ENCODE measurements around the gene RABGAP1L. TPM values are rescaled to one million over a fixed set of nuclear protein-coding genes. Genes with fewer than 3 reads are reported as not detected.
"Not testable (repeated sequence)": the region's sequence is repeated elsewhere in the genome, so short reads cannot be mapped to it uniquely, and the experiment has no call there.

RABGAP1L gene
- total RNA-seq, 1 donor from 2014 or later = 114 TPM

DNA sequence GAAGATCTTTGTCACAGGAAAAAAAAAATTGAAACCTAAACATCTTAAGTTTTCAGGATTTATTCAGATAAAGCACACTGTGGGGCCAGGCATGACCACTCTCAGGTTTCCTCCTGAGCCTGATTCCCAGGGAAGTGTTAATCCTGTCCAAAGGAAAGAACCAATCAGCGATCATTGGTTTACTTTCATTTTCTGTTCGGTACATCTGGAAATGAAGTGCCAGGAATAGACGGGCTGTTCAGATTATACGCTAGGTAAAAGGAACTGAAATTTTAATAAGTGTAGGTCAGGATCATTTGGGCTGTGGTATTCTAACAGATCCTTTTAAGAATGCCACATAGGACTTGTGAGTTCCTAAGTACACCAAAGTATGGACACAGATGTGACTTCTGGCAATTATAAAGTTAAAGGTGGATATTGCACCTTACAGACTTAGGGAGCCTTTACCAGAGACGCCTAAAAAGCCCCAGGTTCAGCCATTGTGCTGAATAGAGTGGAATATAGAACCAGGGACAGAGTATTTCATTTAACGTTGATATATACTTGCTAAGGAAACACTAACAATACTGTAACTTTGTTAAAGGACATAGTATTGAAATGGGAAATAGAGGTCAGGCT lies 831.2 kb downstream of the RABGAP1L start:
- DNase-seq (ENCODE audit: low spot score) = no peak

DNA sequence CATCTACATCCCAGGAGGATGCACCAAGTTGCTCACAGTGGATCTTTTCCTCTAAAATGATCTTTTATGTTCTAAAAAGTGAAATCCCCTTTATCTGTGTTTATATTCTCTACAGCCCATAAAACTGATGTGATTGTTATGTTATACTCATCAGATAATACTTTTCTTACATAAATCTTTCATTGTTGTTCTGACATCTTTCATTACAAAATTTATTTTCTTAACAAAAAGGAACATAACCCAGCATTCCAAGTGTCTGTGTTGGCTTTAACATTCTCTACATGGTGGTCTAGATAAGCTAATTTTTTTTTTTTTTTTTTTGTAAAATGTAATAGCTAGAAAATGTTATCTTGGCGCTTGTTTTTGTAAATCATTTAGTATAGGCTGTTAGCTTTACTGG lies 832.2 kb downstream of the RABGAP1L start:
- DNase-seq (ENCODE audit: low spot score) = no peak

DNA sequence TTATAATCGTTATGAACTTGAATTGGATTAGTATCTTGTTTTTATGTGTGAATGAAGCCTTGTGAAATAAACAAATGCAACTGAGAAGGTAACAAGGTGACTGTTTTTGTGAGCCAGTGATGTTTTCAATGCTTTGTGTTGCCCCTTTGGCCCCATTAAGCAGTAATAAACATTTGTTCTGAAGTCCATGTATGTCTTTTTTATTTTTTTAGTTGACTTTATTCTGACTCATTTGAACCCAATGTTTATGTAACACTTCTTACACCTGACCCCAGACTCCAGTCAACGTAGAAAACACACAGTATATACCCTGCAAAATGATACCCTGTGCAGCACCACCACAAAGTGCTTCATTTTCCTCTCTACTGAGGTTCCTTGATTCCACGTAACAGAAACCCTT lies 835.8 kb downstream of the RABGAP1L start:
- no peak for DNase-seq (ENCODE audit: low spot score)

DNA sequence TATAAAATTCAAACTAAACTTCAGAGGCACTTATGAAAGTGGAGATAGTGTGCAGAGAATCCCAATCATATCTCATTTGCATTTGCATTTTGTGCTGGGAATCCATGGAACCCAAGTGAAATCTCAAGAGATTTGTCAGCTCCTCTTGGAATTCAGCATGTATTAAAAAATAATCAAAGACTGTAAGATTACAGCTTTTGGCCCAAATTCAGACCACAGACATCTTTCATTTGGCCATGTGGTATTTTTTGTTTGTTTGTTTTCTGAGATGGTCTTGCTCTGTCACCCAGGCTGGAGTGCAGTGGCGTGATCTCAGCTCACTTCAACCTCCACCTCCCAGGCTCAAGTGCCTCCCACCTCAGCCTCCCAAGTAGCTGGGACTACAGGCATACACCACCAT lies 836.6 kb downstream of the RABGAP1L start:
- no peak for DNase-seq (ENCODE audit: low spot score)

DNA sequence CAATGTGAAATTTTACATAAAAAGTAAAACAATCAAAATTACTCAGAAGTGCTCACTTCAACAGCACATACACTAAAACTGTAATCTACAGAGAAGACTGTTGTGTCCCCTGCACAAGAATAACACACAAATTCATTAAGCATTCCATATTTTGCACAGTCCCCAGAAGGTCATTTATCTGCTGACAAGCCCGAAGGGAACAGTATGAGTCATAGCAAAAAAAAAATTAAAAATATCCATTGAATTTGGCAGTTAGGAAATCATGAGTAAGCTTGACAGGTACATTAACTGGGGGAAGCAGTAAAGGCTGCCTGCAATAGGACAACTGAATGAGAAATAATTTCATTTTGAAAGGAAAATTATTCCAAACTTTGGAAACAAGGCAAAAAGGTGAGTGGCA lies 837.2 kb downstream of the RABGAP1L start:
- no peak for DNase-seq (ENCODE audit: low spot score)

DNA sequence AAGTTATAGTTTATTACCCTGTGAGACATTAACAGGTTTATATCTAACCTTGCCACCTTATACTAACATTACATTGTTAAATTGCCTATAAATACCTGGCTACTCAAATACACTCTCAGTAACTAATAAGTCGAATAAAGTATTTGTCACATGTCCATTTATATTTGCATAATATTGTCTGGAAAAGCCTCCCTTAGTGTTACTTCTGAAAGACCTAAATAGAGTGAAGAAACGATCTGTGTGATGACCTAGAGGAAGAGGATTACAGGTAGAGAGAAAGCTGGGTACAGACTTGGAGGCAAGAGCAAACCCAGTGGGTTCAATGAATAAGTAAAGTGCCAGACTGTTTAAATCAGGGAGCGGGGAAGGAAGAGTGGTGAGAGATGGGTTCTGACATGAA lies 837.7 kb downstream of the RABGAP1L start:
- no peak for DNase-seq (ENCODE audit: low spot score)

DNA sequence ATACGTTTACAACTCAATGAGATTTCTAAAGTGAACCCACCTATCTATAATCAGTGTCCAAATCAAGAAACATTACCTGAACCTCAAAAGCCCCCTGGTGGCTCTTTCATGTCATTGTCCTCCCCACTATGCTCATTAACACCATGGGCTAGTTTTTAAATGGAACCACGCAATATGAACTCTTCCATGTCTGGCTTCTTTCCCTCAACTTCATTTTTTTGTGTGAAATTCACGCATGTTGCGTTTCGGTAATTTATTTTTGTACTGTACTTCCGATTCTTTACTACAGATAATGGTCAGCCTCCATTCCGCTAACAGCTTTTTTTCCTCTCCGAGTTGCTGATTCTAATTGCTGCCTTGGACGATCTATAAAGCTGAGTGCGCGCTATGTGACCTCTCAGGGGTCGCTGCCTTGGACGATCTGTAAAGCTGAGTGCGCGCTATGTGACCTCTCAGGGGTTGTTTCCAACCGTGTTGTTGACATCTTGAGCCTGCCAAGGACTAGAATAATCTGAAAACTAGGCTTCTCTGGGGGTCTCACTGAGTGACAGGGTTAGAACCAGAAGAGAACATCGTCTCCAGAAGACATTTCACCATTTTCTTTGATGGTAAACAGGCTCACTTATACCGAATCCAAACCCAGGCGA lies 839.4 kb downstream of the RABGAP1L start:
- DNase-seq (ENCODE audit: low spot score) = peak; percentile 50

DNA sequence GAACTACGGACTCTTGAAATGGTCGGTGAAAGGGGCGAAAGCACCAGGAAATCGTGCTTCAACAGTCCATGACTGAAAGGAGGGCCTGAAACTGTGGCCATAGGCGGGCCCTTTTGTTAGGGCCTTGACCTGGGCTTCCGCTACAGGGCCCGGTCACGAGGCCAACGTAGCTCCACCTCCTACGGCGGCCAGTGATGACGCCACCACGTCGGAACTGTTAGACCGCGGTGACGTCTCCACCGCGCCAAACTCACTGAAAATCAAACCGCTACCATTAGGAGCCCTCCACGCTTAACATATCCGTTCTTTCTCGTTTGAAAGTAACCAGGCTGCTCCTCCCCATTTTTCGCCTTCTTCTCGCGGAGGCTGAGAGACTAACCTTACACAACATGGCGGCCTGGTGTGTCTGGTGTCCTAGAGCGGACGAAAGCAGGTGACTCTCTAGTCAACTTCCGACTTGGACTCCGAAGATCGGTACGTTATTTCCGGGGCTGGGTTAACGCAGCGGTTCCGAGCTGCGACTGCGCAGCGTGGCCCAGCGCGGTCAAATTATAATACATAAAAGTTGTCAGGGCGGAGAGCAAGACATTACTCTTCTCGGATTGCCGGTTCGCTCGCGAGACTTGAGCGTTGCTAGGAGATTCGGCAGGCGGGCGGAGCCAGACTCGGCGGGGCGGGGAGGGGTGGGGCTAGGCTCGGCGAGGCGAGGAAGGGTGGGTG lies 840.1 kb downstream of the RABGAP1L start:
- DNase-seq (ENCODE audit: low spot score) = peak; percentile 98

DNA sequence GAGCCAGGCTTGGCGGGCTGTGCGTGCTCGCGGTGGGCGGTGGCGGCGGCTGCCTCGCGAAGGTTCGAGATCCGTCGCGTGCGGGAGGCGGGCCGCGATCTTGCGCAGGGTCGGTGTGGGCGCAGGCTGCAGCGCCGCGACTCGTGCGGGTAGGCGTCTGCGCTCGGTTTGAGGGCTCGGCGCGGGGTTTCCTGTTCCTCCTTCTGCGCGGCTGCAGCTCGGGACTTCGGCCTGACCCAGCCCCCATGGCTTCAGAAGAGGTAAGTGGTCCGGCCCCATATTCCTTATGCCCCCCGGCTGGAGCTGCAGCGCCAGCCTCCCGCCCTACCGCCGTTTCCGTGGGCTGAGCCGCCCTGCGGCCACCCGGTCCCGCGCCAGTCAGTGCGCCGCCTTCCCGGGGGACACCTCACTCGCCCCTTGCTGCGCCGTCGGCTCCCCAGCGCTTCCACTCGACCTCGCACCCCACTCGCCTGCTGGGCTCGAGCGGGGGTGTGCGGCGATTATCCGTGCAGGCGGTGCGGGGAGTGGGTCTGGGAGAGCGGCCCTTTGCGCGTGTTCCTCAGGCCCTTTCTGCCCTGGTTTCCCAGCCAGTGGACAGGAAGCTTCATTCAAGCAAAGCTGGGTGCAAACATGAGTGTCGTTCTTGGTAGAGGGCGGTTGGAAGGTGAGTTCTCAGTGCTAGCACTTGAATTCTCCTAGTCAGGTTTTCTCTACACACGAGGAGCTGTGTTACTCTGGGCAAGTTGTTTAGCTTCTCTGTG lies 840.8 kb downstream of the RABGAP1L start, which contains the start of gene CACYBP:
CACYBP (plus strand) TSS at position 12 of the 761 bp plus-strand sequence; CDS start at position 246, 234 bp downstream.
- peak; percentile 61 for DNase-seq (ENCODE audit: low spot score)

DNA sequence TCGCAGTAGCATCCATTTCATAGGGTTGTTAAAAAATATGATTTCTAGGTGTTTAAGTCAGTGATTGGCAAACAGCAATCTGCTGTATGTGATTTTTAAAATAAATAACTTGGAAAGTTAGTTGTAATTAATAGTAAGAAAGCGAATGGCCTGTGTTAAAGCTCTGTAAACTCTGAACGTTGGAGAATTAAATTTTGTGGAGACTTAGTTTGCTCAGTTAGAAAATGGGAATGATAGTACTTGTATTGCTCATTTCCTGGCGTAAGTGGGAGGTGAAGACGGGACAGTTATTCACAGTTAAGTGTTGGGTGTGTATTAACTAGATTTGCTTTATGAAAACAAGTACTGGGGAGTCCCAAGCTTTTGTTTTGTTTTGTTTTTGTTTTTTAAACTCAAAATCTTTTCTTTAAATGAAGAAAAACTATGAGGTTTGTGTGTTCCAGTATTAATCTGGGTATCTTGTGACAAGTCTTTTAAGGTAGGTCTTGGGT lies 841.4 kb downstream of the RABGAP1L start:
- DNase-seq (ENCODE audit: low spot score) = no peak

DNA sequence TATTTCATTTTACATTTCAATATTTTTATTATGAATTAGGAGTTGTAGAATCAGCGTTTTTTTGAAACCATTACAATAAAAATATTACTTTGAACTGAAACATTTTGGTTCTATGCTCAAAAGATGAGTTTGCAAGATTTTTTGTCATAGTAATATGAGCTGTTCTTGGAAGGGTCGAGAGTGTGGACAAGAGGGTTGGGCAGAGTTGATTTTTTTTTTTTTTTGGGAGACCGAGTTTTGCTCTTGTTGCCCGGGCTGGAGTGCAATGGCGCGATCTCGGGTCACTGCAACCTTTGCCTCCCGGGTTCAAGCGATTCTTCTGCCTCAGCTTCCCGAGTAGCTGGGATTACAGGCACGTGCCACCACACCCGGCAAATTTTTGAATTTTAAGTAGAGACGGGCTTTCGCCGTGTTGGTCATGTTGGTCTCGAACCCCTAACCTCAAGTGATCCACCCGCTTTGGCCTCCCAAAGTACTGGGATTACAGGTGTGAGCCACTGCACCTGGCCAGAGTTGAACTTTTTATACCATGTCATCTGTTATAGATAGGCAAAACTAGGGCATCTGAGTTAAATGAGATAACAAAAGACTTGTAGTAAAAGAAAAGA lies 843.7 kb downstream of the RABGAP1L start:
- DNase-seq (ENCODE audit: low spot score) = no peak

DNA sequence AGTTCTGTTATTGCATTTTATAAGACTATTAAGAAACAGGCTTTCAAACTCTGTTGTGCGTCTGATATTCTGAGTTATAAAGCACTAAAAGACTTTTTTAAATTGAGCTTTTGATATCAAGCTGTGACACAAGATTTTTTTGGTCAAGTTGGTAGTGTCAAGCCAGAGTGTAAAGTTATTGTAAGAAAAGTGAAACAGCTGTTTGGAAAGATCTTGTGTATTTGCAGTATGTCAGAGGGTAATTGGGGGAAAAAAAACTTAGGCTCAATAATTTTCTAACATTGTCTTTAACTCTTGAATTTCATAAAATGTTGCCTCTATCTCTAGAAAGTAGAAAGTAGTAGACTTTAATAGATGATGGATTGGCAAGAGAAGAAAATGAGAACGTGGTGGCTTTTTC lies 844.2 kb downstream of the RABGAP1L start:
- no peak for DNase-seq (ENCODE audit: low spot score)

DNA sequence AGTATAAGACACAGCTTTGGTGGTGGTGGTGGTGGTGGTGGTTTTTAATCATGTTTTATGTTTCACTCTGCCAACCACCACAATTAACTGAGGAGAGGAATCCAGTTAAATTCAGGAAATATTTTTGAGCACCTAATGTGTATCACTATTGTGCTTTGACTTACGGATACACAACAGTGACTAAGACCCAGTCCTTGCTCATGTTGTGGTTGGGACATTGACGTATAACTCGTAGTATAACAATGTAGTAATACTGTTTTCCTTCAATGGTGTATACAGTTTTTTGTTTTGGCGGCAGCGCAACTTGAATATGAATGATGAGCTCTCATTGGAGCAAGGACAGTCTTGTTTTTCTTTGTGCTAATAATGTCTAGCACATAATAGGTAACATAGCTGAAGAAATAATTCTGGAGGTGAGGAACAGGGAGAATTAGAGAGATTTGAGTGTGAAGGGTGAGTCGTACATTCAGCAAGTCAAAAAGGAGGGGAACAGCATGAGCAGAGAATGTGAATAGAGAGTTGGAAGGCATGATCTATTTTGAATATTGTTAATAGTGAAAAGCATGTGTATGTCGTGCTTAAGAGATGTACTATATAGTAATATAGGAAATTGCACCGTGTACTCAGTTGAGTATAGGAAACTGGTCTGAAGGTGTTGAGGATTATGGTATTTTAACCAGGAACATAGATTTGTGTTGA lies 845.9 kb downstream of the RABGAP1L start:
- no peak for DNase-seq (ENCODE audit: low spot score)

DNA sequence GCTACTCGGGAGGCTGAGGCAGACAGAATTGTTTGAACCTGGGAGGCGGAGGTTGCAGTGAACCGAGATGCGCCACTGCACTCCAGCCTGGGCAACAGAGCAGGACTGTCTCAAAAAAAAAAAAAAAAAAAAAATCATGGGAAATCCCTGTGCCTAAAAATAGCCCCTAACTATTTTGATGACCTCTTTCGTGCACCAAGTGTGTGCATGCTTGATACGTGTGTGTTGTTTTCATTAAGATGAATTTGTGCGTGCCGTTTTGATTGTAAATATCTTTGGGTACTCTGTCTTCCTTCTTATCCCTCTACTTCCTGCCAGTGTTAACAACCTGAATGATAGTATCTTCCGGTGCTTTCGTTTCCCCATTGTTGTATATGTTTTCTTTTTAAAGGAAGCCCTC lies 850.2 kb downstream of the RABGAP1L start:
- DNase-seq (ENCODE audit: low spot score) = no peak

DNA sequence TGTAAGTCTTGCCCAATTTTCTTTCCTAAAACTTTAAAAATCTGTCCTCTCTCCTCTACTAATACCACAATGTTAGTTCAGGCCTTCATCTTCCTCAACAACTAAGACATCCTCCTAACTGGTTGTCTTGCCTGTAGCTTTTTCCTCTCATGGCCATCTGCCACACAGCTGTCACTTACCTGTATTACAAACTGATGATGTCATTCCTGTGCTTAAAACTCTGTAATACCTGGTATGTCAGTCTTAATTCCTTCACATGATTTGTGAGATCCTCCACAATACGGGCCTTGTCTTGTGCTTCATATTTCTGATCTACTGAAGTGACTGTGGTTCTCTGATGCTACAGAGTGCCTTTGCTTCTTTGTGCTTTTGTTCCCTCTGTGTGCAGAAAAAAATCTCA lies 854.1 kb downstream of the RABGAP1L start:
- DNase-seq (ENCODE audit: low spot score) = no peak

DNA sequence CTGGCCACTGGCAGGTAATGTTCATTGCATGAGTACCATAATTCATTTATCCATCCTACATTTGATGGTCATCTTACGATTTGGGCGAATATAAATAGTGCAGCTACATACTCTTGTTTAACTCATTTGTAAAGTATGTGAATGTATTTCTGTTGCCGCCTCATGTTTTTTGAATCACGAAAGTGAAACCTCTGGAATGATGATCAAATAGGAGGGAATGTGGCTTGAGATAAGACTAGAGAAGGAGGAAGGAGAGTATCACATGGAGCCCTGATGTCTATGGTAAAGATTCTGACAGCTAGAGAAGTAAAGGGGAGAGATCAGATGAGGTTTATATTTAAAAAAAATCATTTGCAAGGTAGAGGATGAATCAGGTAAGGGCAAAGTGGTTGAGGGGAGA lies 855.9 kb downstream of the RABGAP1L start:
- no peak for DNase-seq (ENCODE audit: low spot score)

DNA sequence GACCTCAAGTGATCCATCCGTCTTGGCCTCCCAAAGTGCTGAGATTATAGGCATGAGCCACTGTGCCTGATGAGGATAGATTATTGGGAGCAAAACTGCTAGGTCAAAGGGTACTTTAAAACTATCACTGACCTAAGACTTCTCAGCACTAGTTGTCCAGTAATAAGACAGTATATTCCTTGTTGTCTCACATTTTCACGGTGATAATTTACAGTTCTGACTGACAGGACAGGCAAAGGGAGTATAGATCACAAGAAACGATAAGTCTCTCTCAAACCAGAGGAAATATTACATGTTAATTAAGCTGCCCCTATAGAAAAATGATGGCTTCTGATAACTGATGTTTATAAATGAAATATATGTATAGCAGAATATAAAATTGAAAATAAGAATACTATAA lies 860.2 kb downstream of the RABGAP1L start:
- DNase-seq (ENCODE audit: low spot score) = no peak

DNA sequence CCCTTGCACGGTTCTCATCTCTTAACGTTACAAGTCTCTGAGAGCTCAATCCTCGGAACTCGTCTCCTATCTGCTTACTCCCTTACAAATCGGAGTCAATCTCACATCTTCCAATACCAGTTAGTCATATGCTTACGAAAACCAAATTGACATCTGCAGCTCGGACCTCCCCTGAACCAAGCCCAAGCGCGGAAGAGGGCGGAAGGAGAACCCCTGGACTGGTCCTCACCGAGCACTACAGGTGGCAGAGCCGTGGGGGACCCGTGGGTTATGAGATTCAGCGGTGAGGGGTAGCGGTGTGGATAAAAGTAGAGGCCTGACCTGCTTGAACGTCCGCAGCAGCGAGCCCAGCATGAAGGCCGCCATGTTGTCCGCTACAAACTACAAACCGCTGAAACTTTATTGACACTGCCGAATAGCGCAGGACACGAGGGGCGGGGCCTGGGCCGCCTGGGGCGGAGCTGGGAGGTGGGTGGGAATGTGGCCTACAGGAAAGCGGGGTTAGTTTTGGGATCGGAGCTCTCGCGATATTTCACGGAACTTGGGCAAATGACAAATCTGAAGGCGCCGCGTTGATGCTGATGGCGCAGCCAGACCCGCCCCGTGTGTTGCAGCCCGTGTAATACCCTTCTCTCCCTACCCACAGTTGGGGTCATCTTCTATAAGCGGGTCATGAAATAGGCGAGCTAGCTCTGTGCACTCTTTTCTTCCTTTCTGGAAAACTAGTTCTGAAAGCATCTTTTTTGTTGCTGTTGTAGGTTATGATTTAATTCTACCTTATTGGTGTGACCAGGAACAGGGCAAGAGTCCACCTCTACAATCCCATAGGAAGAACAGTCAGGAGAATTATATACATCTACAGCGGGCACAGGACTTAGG lies 864.0 kb downstream of the RABGAP1L start, which contains the start of gene MRPS14:
MRPS14 (minus strand) TSS at position 383 of the 879 bp plus-strand sequence; CDS start at position 366, 17 bp downstream.
- peak; percentile 99 for DNase-seq (ENCODE audit: low spot score)

DNA sequence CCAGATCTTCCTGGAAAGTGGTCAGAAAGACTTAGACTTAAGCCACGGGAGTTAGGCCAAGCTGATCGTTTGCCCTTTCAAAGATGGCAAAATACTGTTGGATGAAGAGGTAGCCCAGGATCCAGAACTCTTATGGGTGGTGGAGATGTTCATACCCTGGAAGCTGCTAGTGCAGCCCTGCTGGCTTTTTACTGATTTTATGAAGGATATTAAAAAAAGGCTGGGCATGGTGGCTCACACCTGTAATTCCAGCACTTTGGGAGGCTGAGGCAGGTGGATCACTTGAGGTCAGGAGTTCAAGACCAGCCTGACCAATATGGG lies 864.6 kb downstream of the RABGAP1L start:
- not testable (repeated sequence) for DNase-seq (ENCODE audit: low spot score)

DNA sequence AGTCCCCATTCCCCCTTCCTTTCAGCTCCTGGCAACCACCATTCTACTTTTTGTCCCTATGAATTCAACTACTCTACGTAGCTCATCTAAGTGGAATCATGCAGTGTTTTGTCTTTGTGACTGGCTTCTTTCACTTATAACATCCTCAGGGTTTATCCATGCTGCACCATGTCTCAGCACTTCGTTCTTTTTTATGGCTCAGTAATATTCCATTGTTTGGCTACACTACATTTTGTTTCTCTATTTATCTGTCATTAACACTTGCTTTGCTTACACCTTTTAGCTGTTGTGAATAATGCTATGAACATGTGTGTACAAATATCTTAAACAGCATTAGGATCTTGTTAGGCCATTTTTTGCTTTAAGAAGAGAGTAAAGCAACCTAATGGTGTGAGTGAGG lies 865.5 kb downstream of the RABGAP1L start:
- DNase-seq (ENCODE audit: low spot score) = no peak
